HG03025 (cell line): Measurements from ENCODE around the gene FLAD1.

Experiments used
- ATAC-seq: cut with Tn5 transposase; IDR thresholded peaks from one replicate; pipeline ENCODE4 v1.9.1; 2021; ENCODE audit warnings: mild to moderate bottlenecking, moderate library complexity; ENCODE audit not compliant: unreplicated experiment, low FRiP score

Gene FLAD1

DNA sequence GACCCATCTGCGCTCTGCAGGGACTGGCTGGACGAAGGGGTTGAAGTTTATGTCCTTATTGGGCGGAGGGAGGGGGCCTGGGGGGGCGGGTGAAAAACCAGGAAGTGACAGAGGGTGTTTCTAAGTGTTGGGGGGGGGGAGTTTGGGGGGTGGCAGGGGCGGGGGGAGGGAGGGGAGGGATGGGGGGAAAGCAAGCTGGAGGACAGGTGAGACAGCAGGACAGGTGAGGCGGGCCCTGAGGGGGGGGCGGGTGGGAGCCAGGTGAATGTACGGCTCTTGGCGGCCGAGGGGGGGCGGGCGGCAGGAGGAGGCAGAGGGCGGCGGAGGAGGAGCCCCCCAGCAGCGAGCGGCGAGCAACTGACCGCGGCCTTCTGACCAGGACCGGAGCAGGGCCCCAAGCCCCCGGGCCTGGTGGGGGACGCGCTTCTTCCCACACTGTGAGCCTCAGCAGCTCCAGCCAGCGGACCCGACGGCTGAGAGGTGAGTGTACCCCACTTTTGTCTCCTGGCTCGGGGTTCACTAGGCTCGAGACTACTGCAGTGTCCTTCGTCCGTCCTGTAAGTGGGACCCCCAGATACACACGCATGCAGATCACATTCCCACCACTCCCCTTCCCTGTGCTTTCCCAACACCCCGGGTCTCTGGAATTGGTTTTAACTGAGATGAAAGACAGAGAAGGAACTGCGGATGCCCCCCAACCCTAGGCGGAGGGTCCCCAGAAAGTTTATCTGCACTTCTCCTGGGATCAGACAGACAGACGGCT, 19.5 kb downstream of the FLAD1 start, which contains the start of gene ZBTB7B:
ZBTB7B (plus strand) TSS at position 339 of the 763 bp plus-strand sequence. CDS start 11,859 bp downstream, outside the sequence.
- no peak for ATAC-seq

DNA sequence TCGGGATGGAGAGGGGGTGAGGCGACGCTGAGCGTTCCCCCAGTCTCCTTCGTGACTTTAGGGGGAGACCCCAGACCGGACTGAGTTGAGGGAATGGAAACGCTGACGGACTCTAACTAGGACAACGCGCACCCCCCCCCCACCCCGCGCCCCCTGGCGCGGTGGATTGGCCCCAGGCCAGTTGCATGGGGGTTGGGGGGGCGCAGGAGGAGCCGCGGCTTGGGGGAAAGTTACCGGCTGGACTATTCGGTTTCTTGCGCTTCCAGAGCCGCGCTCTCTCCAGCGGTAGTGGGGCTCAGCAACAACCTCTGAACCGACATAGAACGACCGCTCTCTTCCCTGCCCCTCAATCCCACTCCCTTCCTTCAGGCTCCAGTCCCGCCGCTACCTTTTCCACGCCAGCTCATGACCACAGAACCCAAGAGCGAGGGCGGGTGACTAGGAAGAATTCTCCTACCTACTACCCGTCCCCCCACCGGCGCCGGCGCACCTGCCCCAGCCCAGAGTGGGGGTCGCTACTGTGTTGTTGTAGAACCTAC, 20.2 kb downstream of the FLAD1 start:
- ATAC-seq, result no peak

DNA sequence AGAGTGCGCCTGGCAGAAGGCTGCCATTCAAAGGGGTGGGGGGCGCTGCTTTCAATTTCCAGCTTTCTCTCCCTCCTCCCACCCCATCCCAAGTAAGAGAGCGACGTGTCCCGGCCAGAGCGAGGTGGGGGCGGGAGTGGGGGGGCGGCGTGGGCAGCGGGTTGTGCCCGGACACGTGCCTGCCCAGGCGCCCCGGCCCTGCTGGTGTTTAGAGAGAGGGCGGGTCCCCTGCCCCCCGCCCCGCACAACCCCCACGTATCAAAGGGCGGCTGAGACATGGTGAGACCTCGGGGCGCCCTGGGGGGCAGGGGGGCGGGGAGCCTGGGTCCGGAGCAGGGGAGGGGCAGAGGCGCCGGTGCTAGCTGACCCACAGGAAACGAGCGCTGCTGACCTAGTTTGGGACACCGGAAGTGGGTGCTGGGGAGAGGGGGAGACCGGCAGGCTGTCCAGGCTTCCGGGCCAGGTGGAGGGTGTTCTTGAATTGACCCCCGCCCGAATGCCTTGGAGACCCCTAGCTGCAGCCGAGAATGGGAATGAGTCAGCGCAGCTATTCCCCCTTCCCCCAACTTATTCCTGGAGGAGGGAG, 20.7 kb downstream of the FLAD1 start:
- no peak for ATAC-seq

DNA sequence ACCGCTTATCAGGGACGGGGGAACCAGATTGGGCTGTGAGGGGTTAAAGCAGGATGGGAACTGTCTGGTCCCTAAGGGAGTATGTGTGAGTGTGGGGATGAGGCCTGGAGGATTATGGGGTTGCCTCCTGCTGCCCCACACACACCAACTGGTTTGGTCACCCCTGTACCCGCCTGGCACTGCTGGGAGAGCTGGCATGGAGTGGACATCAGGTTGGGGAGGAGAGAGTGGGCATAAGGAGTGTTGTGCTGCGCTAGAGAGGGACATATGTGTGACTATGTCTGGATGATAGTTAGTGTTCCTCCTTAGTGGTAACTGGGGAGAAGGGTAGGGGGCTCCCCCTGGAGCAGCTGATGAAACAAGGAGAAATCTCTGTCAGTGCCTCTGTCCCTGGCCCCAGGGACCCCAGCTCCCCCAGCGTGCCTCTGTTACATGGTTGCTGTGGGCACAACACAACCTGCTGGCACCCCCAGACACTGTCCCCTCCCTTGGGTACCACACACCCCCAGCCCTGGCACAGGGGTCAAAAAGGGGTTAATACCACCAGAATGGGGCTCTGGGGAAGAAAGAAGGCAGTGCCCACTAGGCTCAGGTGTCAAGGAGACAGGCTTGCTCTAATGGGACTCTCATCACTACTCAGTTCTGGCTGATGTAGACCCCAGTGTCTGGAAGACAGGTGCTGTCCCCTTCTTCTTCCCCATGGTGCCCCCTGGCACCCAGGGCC, 21.4 kb downstream of the FLAD1 start:
- ATAC-seq, result no peak

DNA sequence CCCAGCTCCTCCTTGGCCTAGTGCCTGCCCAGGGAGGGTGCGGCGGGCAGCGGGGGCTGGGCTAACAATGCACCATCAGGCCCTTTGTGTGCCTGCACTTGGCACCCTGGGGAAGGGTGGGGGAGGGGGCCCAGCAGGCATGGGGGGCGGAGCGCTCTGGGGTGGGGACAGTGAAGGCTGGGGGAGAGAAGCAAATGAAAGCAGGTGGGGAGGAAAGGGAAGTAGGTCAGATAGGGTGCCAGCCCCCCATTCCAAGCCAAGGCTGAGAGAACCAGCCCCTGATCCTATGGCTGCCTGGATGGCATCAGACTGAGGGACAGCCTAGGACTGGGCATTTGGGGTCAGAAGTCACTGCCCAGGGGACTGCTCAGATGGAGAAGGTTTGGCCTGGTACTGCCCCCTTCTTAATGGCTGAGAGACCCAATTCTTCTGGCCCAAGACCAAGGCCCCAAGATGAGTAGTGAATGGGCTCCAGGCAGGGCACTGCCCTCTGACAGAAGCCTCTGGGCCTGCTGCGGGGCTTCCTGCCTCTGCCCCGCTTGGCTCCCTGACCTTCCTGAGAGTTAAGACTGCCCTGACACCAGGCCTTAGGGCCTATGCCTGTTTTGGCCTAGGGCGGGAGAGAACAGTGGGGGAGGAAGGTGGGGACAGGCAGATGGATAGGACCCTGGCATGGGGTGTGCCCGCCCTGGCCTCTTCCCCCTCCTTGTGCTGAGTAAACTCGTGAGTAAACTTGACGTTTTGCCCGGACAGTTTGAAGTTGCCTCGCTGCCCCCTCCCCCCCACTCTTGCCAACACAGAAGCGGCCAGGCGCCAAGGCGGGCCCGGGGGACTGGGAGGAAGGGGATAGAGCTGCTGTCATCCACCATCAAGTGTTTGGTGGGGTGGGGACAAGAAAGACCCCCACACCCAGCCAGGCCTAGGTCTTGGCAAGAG, 22.2 kb downstream of the FLAD1 start:
- ATAC-seq, result no peak

DNA sequence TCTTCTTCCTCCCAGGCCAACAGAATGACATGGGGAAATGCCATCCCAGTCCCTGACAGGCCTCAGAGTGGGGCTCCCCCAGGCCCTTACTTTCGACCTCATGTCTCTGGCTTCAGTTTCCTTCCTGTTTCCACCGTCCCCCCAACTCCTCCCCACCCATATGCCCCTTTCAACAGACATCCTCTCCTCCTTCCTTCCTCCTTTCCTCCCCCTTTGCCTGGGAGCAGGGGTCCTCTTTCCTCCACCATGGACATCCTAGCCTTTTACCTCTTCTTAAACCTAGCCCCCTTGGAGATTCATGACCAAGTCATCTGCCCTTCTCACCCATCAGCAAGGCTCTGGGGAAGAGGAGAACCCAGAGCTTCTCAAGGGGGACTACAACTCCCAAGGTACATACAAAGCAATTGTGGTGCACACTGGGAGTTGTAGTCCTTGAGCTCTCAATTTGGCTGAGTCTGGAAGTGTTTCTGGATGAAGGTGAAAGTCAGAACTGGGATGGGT, 23.5 kb downstream of the FLAD1 start:
- no peak for ATAC-seq

DNA sequence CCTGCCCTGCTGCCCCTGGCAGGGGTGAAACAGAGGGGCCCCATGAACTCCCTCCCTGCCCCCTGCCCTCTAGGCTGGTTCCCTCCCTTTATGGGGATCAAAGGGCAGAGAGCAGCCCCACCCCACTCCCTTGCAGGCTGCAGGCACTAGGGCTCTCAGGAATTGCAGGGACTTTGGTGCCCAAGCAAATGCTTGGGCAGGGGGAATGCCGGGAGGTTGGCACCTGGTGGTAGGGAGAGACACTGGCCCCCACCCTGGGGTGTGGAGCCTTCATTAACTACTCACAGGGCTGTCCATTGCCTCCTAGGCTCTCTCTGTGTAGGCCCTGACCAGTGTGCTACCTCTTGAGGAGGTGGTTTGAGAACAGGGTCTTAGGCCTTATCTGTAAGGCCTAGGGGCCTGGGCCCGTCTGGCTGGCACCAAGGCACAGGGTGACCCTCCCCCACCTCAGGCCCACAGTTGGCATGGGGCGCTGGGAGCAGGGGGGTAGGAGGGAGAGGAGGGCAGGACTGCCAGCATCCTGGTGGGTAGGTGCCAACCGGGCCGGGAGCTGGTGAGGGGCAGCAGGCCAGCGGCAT, 24.2 kb downstream of the FLAD1 start:
- ATAC-seq, result no peak

DNA sequence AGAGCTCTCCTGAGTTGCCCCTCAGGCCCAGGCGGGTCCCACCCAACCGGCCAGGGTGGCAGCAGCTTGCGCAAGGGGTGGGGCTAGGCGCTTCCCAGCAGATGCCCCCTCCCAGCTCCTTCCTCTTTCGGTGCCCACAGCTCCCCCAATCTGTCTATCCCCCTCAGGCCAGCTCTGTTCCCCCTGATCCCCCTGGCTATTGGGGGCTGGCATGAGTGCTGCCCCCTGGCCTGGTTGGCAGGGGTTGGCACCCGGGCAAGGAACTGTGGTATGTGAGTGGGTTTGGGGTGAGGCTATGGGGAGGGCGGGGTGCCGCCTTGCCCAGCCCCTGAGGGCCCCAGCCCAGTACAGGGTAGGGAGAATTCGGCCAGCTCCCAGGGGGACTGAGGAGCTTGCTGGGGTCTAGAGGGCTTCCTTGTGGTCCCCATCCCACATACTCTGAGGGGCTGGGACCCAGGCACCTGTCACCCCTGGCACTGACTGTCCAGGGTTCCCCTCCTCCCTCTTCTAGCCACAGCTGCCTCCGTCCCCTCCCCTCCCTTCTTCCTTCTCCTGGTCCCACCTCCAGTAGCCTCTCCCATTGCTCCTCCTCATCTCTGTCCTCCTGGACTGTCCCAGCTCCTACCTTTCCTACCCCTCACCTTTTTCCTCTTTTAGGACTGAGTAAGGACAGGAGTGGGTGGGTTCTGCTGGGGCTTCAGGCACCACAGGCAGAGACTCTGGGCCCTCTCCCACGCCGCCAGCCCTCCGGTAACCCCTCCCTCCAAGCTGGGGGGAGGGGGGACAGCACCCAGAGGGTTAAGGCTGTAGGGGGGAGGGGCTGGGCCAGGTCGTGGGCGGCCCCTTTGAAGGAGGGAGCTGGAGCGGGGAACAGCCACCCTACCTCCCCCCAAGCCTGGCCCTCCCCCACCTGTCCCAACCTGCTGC, 25.1 kb downstream of the FLAD1 start:
- no peak for ATAC-seq

DNA sequence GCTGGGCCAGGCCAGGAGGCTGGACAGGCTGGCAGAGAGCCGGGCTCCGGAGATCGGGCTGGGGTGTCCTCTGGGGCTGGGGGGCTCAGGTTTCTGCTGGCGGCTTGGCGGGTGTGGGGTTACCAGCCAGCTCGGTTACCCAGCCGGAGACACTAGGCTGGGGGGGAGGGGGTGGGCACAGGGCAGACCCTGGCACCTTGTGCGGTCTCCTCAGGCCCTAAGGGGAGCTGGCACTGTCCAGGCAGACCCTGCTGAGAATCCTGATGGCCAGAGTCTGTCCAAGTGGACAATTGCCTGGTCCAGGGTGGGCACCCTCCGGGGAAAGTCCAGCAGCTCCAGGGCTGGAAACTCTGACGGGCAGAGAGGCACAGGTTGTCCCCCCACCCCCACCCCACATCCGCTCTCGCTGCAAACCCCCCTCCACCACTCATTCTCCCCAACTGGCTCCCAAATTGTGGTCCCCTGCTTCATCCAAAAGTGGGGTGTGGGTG, 26.1 kb downstream of the FLAD1 start:
- ATAC-seq, result no peak

DNA sequence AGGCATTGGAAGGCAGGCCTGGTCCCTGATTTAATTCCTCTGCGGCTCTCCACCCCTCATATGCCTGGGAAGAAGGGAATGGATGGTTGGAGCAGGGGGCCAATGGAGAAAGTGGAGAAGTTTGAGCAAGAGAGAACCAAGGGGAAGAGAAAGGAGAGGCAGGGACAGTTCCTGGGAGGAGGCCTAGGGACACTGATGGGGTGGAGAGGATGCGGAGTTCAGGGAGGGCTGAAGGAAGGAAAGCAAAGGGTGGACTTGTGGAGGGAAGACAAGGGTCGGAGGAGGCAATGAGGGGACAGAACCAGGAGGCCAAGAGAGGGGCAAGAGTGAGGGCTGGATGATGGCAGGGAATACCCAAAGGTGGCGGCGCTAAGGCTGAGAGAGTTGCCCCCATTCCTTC, 26.6 kb downstream of the FLAD1 start:
- no peak for ATAC-seq

DNA sequence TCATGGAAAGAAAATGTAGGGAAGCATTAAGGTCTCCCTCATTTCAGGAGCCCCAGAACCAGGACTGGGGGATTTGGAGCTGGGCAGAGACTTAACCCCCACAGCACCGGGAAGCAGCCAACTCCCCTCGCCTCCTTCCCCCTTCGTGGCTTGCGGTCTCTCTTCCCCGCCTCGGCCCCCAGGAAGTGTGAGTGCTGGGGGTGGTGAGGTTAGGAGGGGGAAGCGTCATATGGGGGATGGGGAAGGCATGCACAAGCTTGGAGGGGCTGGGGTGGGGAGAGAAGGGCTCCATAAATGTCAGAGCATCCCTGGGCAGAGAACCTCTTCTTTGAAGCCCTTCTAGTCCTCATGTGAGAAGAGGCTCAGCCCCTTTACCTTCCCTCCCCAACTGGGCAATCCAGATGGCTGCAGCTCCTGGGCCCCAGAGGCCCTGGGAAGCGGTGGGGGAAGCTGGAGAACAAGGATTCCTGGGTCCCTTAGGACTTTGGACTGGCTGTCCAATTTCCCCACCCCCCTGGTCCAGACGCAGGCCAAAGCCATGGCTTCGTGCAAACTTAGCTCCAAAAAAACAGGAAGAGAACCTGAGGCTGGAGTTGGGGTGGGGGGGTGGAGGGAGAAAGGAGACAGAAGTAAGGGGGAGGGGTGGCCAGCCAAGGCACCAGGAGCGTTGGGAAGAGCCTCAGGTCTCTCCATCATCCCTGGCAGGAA, 27.2 kb downstream of the FLAD1 start:
- ATAC-seq, result no peak

DNA sequence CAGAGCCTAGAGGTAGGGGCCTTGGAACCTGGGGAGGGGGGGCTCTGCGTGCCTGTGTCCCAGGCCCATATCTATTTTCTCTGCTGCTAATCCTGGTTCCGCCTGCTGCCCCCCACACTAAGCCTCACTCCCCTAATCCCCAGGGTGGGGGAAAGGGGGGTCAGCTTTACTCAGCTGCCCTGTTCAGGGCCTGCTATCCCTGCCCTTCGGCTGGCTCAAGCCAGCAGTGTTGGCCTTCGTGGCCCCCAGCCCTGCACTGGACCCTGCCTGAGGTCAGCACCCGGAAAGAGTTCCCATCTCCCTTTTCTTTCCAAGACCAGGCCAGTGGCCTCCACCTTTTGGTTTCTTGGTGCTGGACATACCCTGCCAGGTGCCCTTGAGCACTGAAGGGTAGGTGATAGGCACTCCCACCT, 27.9 kb downstream of the FLAD1 start:
- ATAC-seq, result no peak

DNA sequence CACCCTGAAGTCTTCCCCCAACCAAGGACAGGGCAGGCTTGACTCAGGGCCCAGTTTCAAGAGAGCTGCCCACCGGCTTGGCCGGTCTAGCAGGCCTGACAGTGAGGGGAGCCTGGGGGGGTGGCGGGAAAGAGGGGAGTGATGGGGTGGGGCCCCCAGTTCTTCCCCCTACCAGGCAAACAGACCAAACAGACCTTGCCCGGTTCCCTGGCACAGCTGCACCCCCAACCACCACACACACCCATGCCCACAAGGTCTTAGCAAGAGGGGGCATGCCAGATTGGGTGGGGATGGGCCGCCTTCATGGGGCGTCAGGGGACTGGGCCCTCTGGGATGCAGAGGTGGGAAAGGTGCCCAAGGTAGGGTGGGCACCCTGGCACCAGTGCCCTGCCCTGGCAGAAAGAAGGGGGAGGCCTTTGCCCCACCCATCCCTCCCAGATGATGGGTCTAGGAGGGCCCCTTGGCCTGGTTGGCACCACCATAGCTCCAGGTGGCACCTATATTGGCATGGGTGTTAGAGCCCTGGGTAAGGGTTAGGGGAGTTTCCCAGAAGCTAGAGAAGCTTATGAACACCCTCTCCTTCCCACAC, 28.4 kb downstream of the FLAD1 start:
- no peak for ATAC-seq

DNA sequence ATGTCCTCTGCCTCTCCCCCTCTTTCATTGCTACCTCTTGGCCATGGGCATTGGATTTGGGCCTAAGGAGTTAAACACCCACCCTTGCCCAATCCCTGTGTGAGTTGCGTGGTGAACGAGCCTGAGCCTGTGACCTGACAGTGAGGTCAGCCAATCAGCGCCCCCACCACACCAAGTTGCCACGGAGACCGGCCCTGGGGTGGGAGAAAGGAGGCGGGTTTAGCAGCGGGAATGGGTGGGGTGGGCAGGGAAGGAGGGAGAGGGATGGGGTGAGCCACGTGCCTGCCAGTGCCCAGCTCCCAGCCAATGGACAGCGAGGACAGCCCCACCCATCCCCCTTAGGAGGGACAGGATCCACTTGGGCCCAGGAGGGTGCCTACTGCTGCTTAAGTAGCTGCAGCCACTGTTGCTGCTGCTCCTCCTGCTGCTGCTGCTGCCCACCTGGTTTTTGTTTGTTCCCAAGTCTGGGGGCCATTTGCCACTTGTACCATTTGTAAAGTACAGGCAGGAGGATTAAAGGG, 28.9 kb downstream of the FLAD1 start:
- ATAC-seq, result no peak

DNA sequence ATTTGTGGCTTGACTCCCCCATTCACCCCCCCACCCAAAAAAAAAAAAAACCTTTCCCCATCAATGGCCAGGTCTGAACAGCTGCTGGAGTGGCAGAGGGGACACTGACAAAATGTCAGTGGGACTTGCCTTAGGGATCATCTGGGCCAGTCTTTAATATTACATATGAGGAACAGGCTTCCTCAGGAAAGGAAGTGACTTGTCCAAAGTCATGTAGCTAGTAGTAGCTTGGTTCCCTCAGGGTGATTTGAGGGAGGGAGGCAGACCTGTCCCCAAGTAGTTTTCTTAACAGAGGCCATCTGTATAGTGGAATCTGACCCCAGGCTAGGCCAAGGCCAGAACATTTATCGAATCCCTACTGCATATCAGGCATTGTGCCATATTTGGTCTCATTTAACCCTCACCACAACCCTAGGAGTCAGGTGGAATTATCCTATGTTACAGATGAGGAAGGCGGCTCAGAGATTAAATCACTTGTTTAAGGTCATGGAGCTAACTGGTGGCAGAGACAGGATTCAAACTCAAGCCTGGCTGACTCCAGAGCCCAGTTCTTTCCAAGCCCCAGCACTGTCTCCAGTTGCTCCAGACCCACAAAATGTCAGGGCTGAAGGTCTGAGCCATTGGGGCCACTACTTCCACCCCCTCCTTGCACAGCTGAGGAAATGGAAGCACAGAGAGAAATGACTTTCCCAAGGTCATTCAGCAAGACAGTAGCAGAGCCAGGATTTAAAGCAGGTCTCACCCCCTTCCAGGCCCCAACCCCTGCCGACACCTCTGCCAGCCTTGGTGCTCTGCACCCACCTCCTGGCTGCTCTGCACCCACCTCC, 29.8 kb downstream of the FLAD1 start:
- no peak for ATAC-seq

DNA sequence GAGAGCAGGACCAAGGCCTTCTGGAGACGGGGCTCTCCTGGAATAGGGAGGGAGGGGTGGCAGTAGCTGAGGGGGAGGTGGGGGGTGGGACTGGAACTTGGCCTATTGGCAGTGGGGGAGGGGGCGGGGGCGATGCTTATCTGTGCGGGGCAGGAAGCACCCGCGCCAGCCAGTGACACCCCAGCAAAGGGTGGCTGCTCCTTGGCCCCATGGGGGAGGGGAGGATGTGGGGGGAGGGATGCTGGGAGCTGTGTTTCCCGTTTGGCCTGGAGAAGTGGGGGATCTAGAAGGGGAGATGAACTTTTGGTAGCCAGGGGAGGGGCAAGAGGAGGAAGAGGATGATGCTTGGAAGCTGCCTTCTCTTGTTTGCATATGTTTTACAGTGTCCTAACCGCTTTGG, 30.5 kb downstream of the FLAD1 start:
- no peak for ATAC-seq
